Epithelial cell of esophagus (primary cell): ENCODE data around the gene AP4B1.
A peak's percentile ranks its signal among the peaks of the same experiment; 100 is the strongest.

Experiments used
- DNase-seq: peaks from one replicate; pipeline ENCODE4 v3.0.0; 2010; ENCODE audit warnings: low read depth
- H3K4me3 ChIP-seq: 2 replicates; pipeline ENCODE4 v1.5.1; 2011; ENCODE audit warnings: mild to moderate bottlenecking, low read length, control low read depth
- CTCF ChIP-seq: IDR thresholded peaks from 2 replicates; pipeline ENCODE4 v1.5.1; 2011; ENCODE audit warnings: low read depth, mild to moderate bottlenecking, low read length, control low read depth, inconsistent platforms; ENCODE audit not compliant: insufficient read depth; ENCODE audit errors: missing control alignments

The AP4B1 gene

GRCh38 chr1:113874012-113874879, 30.4 kb downstream of the AP4B1 start:
- TF ChIP-seq CTCF = peak; percentile 50
- DNase-seq = peak; percentile 83

GRCh38 chr1:113872219-113872935, 32.2 kb downstream of the AP4B1 start:
- DNase-seq = peak; percentile 35
- no peak for TF ChIP-seq CTCF
- no peak overlapping the region for H3K4me3 ChIP-seq

More at GRCh38 chr1:113874012-113874879, 30.4 kb downstream of the AP4B1 start:
- H3K4me3 ChIP-seq = no peak overlapping the region

GRCh38 chr1:113871597-113872113, 32.9 kb downstream of the AP4B1 start, which contains the start of gene PTPN22:
TSS of gene PTPN22 (minus strand) at chr1:113871712.
- no peak within 1 kb of the TSS for H3K4me3 ChIP-seq
- no peak for TF ChIP-seq CTCF
- DNase-seq = peak; percentile 74

- H3K4me3 ChIP-seq = no peak overlapping the region
- no peak for DNase-seq
- no peak for TF ChIP-seq CTCF
These were observed 33.8 kb downstream of the AP4B1 start for GRCh38 chr1:113870778-113871177.

GRCh38 chr1:113868387-113869083, 36.1 kb downstream of the AP4B1 start:
- DNase-seq = peak; percentile 62
- no peak for TF ChIP-seq CTCF
- no peak overlapping the region for H3K4me3 ChIP-seq

- no peak overlapping the region for H3K4me3 ChIP-seq
- DNase-seq = no peak
- TF ChIP-seq CTCF = no peak
These were observed 43.0 kb downstream of the AP4B1 start for GRCh38 chr1:113861641-113862040.
